Prostate gland (tissue), 2 donors: ENCODE measurements around the gene CLECL1. TPM values are rescaled to one million over a fixed set of nuclear protein-coding genes. Genes with fewer than 3 reads are reported as not detected.
"Not testable (repeated sequence)": the region's sequence is repeated elsewhere in the genome, so short reads cannot be mapped to it uniquely, and the experiment has no call there.

Experiments
- DNase-seq: peaks from one replicate; pipeline ENCODE4 v3.0.0-alpha.2; 2019; ENCODE audit warnings: low spot score
- H3K27ac ChIP-seq, 2 donors: fragments of 200-600 bp; sonication (generic); 2 replicates each; pipeline ENCODE4 v1.5.1; 2017 to 2019
- H3K27me3 ChIP-seq: fragments of 200-600 bp; sonication (generic); replicated peaks from 2 replicates; pipeline ENCODE4 v1.5.1; 2019; ENCODE audit not compliant: insufficient read depth
- H3K36me3 ChIP-seq, 2 donors: fragments of 200-600 bp; sonication (generic); 1 replicate in 1 of 2; 2 replicates in 1 of 2; pipeline versions ENCODE4 v1.5.1 to v1.8.1; 2017 to 2019
- H3K4me1 ChIP-seq: fragments of 200-600 bp; sonication (generic); replicated peaks from 2 replicates; pipeline ENCODE4 v1.5.1; 2019
- H3K4me3 ChIP-seq, 2 donors: fragments of 200-600 bp; sonication (generic); 2 replicates each; pipeline ENCODE4 v1.5.1; 2017 to 2019
- H3K9me3 ChIP-seq: fragments of 200-600 bp; sonication (generic); 2 replicates; pipeline ENCODE4 v1.5.1; 2017
- POLR2A ChIP-seq: fragments of 450-650 bp; IDR thresholded peaks from one replicate; pipeline ENCODE4 v1.6.1; 2016; ENCODE audit warnings: antibody characterized with exemption, mild to moderate bottlenecking
- POLR2AphosphoS5 ChIP-seq: sonication (generic); formaldehyde crosslinking; IDR thresholded peaks from one replicate; pipeline ENCODE4 v1.6.1; 2017; ENCODE audit warnings: antibody characterized with exemption
- WGBS: methylation state at CpG from one replicate; pipeline ENCODE4 v1.1.5; 2018; 5-methylcytosine and 5-hydroxymethylcytosine counted together
- intact Hi-C: fragments of 100-400 bp; cut with DNase I; formaldehyde crosslinking; loops from one replicate; pipeline ENCODE4 v1.14.2; 2022
- total RNA-seq, 2 donors: library from RNA; depleted of rRNA; stranded (reverse); fragments of >200 nt; gene quantifications; one replicate each; pipeline ENCODE4 v1.1.0, GENCODE V29; 2016
- TF ChIP-seq, protein P1 (sequence below), 4 experiments: fragments of 200-600 bp in 2 of 4; fragments of 450-650 bp in 2 of 4; sonication (generic) in 2 of 4; IDR thresholded peaks; 1 replicate in 3 of 4; 2 replicates in 1 of 4; pipeline ENCODE4 v1.5.1; 2016 to 2019; ENCODE audit warnings: antibody characterized with exemption in 4 of 4, mild to moderate bottlenecking in 2 of 4, moderate library complexity in 2 of 4

CLECL1 gene
- total RNA-seq, 2 donors from 2014 or later: not detected

DNA sequence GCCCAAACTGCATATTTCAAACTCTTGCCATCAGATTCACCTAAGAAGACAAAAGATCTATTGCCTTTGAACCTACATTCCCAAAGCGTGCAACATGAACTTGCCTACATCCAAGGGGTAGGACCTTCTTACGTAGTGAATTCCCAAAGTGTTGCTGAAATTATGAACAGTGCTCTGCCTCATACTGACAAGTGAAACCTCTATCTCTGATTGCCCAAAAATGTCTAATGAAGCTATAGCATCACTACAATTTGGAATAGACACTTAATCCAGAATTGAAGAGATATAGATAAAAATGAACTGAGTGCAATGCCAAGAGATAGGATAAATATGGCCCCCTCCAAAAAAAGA lies 32.3 kb downstream of the CLECL1 start:
- no peaks in the 10 kb centered on the region for H3K4me1 ChIP-seq
- no peaks in the 10 kb centered on the region for H3K36me3 ChIP-seq
- TF ChIP-seq POLR2AphosphoS5 (no peak), POLR2A (no peak)
- TF ChIP-seq, protein P1, sequence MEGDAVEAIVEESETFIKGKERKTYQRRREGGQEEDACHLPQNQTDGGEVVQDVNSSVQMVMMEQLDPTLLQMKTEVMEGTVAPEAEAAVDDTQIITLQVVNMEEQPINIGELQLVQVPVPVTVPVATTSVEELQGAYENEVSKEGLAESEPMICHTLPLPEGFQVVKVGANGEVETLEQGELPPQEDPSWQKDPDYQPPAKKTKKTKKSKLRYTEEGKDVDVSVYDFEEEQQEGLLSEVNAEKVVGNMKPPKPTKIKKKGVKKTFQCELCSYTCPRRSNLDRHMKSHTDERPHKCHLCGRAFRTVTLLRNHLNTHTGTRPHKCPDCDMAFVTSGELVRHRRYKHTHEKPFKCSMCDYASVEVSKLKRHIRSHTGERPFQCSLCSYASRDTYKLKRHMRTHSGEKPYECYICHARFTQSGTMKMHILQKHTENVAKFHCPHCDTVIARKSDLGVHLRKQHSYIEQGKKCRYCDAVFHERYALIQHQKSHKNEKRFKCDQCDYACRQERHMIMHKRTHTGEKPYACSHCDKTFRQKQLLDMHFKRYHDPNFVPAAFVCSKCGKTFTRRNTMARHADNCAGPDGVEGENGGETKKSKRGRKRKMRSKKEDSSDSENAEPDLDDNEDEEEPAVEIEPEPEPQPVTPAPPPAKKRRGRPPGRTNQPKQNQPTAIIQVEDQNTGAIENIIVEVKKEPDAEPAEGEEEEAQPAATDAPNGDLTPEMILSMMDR (IDR thresholded peaks at IDR 0.05): no peak
- no peak overlapping the region for H3K4me3 ChIP-seq
- no peak for DNase-seq
- no peaks in the 10 kb centered on the region for H3K27me3 ChIP-seq
- intact Hi-C loops: no loop called here
- H3K27ac ChIP-seq: no peak overlapping the region
- WGBS: 63% methylated on average over 2 of the region's 2 CpGs
- H3K9me3 ChIP-seq: no peaks in the 10 kb centered on the region

GRCh38 chr12:9699898-9700605 lies 32.8 kb downstream of the CLECL1 start:
- Histone ChIP-seq H3K4me1 (no peaks in the 10 kb centered on the region), H3K4me3 (no peak overlapping the region), H3K36me3 (no peaks in the 10 kb centered on the region), H3K27ac (no peak overlapping the region), H3K9me3 (no peaks in the 10 kb centered on the region), H3K27me3 (no peaks in the 10 kb centered on the region)
- 50% methylated on average over 2 of the region's 2 CpGs for WGBS
- intact Hi-C loops: no loop called here
- TF ChIP-seq POLR2AphosphoS5 (no peak), POLR2A (no peak)
- TF ChIP-seq, protein P1 (IDR thresholded peaks at IDR 0.05): no peak
- DNase-seq: no peak

GRCh38 chr12:9699269-9699897 lies 33.5 kb downstream of the CLECL1 start:
- whole genome bisulfite sequencing: 55% methylated on average over 1 of the region's 1 CpG
- Histone ChIP-seq H3K4me1 (no peaks in the 10 kb centered on the region), H3K4me3 (no peak overlapping the region), H3K27ac (no peak overlapping the region), H3K9me3 (no peaks in the 10 kb centered on the region), H3K27me3 (no peaks in the 10 kb centered on the region), H3K36me3 (no peaks in the 10 kb centered on the region)
- TF ChIP-seq POLR2AphosphoS5 (no peak), POLR2A (no peak)
- TF ChIP-seq, protein P1 (IDR thresholded peaks at IDR 0.05): no peak
- DNase-seq: no peak
- intact Hi-C loops: no loop called here

GRCh38 chr12:9698681-9699080 lies 34.2 kb downstream of the CLECL1 start:
- Histone ChIP-seq H3K4me3 (no peak overlapping the region), H3K27ac (no peak overlapping the region), H3K27me3 (no peaks in the 10 kb centered on the region), H3K36me3 (no peaks in the 10 kb centered on the region), H3K9me3 (no peaks in the 10 kb centered on the region), H3K4me1 (no peaks in the 10 kb centered on the region)
- TF ChIP-seq POLR2AphosphoS5 (no peak), POLR2A (no peak)
- TF ChIP-seq, protein P1 (IDR thresholded peaks at IDR 0.05): no peak
- intact Hi-C loops: no loop called here
- DNase-seq: no peak
- 68% methylated on average over 2 of the region's 2 CpGs for WGBS

- TF ChIP-seq POLR2AphosphoS5 (no peak), POLR2A (no peak)
- TF ChIP-seq, protein P1 (IDR thresholded peaks at IDR 0.05): no peak
- Histone ChIP-seq H3K27ac (no peak overlapping the region), H3K27me3 (no peaks in the 10 kb centered on the region), H3K4me3 (no peak overlapping the region), H3K9me3 (no peaks in the 10 kb centered on the region), H3K4me1 (no peaks in the 10 kb centered on the region), H3K36me3 (no peaks in the 10 kb centered on the region)
- no peak for DNase-seq
- intact Hi-C loops: no loop called here
Measured at GRCh38 chr12:9697619-9698018, 35.3 kb downstream of the CLECL1 start.

DNA sequence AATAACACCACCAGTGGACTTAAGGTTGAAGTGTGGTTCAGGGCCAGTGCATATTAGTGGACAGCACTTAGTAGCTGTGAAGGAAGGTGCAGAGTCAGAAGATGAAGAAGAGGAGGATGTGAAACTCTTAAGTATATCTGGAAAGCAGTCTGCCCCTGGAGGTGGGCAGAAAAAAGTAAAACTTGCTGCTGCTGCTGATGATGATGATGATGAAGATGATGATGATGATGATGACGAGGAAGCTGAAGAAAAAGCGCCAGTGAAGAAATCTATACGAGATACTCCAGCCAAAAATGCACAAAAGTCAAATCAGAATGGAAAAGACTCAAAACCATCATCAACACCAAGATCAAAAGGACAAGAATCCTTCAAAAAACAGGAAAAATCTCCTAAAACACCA lies 37.2 kb downstream of the CLECL1 start:
- H3K4me3 ChIP-seq, intact Hi-C loops, H3K27me3 ChIP-seq, H3K27ac ChIP-seq, H3K9me3 ChIP-seq, DNase-seq, H3K36me3 ChIP-seq, H3K4me1 ChIP-seq: not testable (repeated sequence)
- WGBS: 93% methylated on average over 3 of the region's 3 CpGs

DNA sequence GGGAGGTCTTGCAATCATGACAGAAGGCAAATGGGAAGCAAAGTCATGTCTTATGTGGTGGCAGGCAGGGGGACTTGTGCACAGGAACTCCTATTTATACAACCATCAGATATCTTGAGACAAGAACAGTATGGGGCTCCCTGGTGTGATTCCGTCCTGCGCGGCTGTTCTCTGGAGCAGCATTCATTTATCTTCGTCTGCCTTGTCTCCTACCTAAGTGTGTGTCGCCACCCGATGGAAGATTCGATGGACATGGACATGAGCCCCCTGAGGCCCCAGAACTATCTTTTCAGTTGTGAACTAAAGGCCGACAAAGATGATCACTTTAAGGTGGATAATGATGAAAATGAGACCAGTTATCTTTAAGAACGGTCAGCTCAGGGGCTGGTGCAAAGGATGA lies 37.7 kb downstream of the CLECL1 start:
- H3K4me1 ChIP-seq, intact Hi-C loops, H3K36me3 ChIP-seq, H3K9me3 ChIP-seq, DNase-seq, H3K27ac ChIP-seq, H3K4me3 ChIP-seq, H3K27me3 ChIP-seq: not testable (repeated sequence)
- WGBS: 95% methylated on average over 9 of the region's 9 CpGs
